H9 (cell line): ENCODE results near the gene SETD5. TPM values are rescaled to one million over a fixed set of nuclear protein-coding genes. Genes with fewer than 3 reads are reported as not detected.

Source experiments
- DNase-seq: peaks from one replicate; pipeline ENCODE4 v3.0.0-alpha.2; 2017
- H2AFZ ChIP-seq: one replicate; pipeline ENCODE4 v1.6.1; 2013; ENCODE audit warnings: mild to moderate bottlenecking, low read length, control low read depth, moderate library complexity
- H2AK5ac ChIP-seq: 2 replicates; pipeline ENCODE4 v1.6.1; 2013; ENCODE audit warnings: low read length, control low read depth, mixed read lengths; ENCODE audit not compliant: insufficient read length
- H2BK120ac ChIP-seq: one replicate; pipeline ENCODE4 v1.6.1; 2013; ENCODE audit warnings: low read depth, mild to moderate bottlenecking, low read length, control low read depth, inconsistent platforms; ENCODE audit not compliant: poor library complexity, severe bottlenecking
- H2BK12ac ChIP-seq: 2 replicates; pipeline ENCODE4 v1.6.1; 2013; ENCODE audit warnings: low read length, control low read depth, mixed read lengths, low read depth; ENCODE audit not compliant: insufficient read length
- H2BK15ac ChIP-seq: 2 replicates; pipeline ENCODE4 v1.6.1; 2013; ENCODE audit warnings: low read depth, low read length, control low read depth
- H2BK20ac ChIP-seq: one replicate; pipeline ENCODE4 v1.6.1; 2013; ENCODE audit warnings: low read depth, mild to moderate bottlenecking, low read length, control low read depth, inconsistent platforms; ENCODE audit not compliant: poor library complexity, severe bottlenecking
- H2BK5ac ChIP-seq: 2 replicates; pipeline ENCODE4 v1.6.1; 2013; ENCODE audit warnings: low read length, control low read depth, mixed read lengths; ENCODE audit not compliant: insufficient read length
- H3K14ac ChIP-seq: 2 replicates; pipeline ENCODE4 v1.6.1; 2013; ENCODE audit warnings: low read length, control low read depth; ENCODE audit not compliant: insufficient read depth
- H3K18ac ChIP-seq: 2 replicates; pipeline ENCODE4 v1.6.1; 2013; ENCODE audit warnings: low read depth, mild to moderate bottlenecking, mixed read lengths, low read length, control low read depth; ENCODE audit not compliant: insufficient read length
- H3K23ac ChIP-seq: 2 replicates; pipeline ENCODE4 v1.6.1; 2013; ENCODE audit warnings: low read length, control low read depth, mixed read lengths, low read depth; ENCODE audit not compliant: insufficient read length
- H3K23me2 ChIP-seq: 2 replicates; pipeline ENCODE4 v1.6.1; 2013; ENCODE audit warnings: low read depth, mild to moderate bottlenecking, mixed read lengths, low read length, control low read depth; ENCODE audit not compliant: insufficient read length, poor library complexity, severe bottlenecking
- H3K27ac ChIP-seq: 2 replicates; pipeline ENCODE4 v1.5.1; 2013; ENCODE audit warnings: low read length, control low read depth, mixed read lengths, low read depth; ENCODE audit not compliant: insufficient read length
- H3K27me3 ChIP-seq: 2 replicates; pipeline ENCODE4 v1.6.1; 2013; ENCODE audit warnings: low read length, control low read depth, inconsistent platforms; ENCODE audit not compliant: insufficient read depth
- H3K4ac ChIP-seq: 2 replicates; pipeline ENCODE4 v1.6.1; 2013; ENCODE audit warnings: low read depth, mild to moderate bottlenecking, control low read depth, inconsistent platforms, low read length, moderate library complexity
- H3K4me1 ChIP-seq: 2 replicates; pipeline ENCODE4 v1.6.1; 2013; ENCODE audit warnings: low read length, control low read depth, inconsistent platforms; ENCODE audit not compliant: insufficient read depth
- H3K4me2 ChIP-seq: 2 replicates; pipeline ENCODE4 v1.6.1; 2013; ENCODE audit warnings: low read length, control low read depth, mixed read lengths; ENCODE audit not compliant: insufficient read length, insufficient read depth
- H3K56ac ChIP-seq: 2 replicates; pipeline ENCODE4 v1.6.1; 2013; ENCODE audit warnings: low read depth, mild to moderate bottlenecking, mixed read lengths, low read length, control low read depth; ENCODE audit not compliant: insufficient read length
- H3K79me1 ChIP-seq: 2 replicates; pipeline ENCODE4 v1.6.1; 2013; ENCODE audit warnings: low read depth, mild to moderate bottlenecking, moderate library complexity, low read length, control low read depth, inconsistent platforms; ENCODE audit not compliant: insufficient read depth, poor library complexity, severe bottlenecking
- H3K79me2 ChIP-seq: 2 replicates; pipeline ENCODE4 v1.6.1; 2013; ENCODE audit warnings: low read length, control low read depth, inconsistent platforms; ENCODE audit not compliant: insufficient read depth
- H3K9ac ChIP-seq: 2 replicates; pipeline ENCODE4 v1.6.1; 2013; ENCODE audit warnings: low read length, control low read depth, mixed read lengths; ENCODE audit not compliant: insufficient read length; ENCODE audit errors: extremely low read depth
- H3K9me3 ChIP-seq: one replicate; pipeline ENCODE4 v1.6.1; 2013; ENCODE audit warnings: low read depth, low read length, inconsistent platforms; ENCODE audit not compliant: control insufficient read depth
- H3T11ph ChIP-seq: one replicate; pipeline ENCODE4 v1.6.1; 2013; ENCODE audit warnings: mild to moderate bottlenecking, low read length, control low read depth, inconsistent platforms
- H4K20me1 ChIP-seq: one replicate; pipeline ENCODE4 v1.6.1; 2013; ENCODE audit not compliant: control insufficient read depth, insufficient read length, insufficient read depth
- H4K5ac ChIP-seq: 2 replicates; pipeline ENCODE4 v1.6.1; 2013; ENCODE audit warnings: low read depth, mild to moderate bottlenecking, mixed read lengths, low read length, control low read depth; ENCODE audit not compliant: insufficient read length
- H4K8ac ChIP-seq: replicated peaks from 2 replicates; pipeline ENCODE4 v1.6.1; 2013; ENCODE audit warnings: low read length, control low read depth, mixed read lengths, low read depth; ENCODE audit not compliant: insufficient read length
- H4K91ac ChIP-seq: 2 replicates; pipeline ENCODE4 v1.6.1; 2013; ENCODE audit warnings: low read depth, mild to moderate bottlenecking, moderate library complexity, mixed read lengths, low read length, control low read depth; ENCODE audit not compliant: insufficient read length
- H3K27ac Mint-ChIP-seq, 3 experiments: 2 replicates in 2 of 3; 3 replicates in 1 of 3; pipeline ENCODE4 v1.8.0; 2020 to 2021; ENCODE audit warnings: mixed read lengths in 3 of 3, mild to moderate bottlenecking in 1 of 3, moderate library complexity in 1 of 3
- H3K27me3 Mint-ChIP-seq: 2 replicates; pipeline ENCODE4 v1.8.0; 2021; ENCODE audit warnings: low read depth, mild to moderate bottlenecking, moderate library complexity, mixed read lengths
- H3K36me3 Mint-ChIP-seq, 3 experiments: 2 replicates in 2 of 3; 3 replicates in 1 of 3; pipeline ENCODE4 v1.8.0; 2020 to 2021; ENCODE audit warnings: low read depth in 3 of 3, mixed read lengths in 3 of 3; ENCODE audit not compliant: insufficient read depth in 1 of 3
- H3K4me1 Mint-ChIP-seq, 2 experiments: 2 replicates each; pipeline ENCODE4 v1.8.0; 2020; ENCODE audit warnings: mixed read lengths in 2 of 2
- H3K4me3 Mint-ChIP-seq, 2 experiments: 2 replicates in 1 of 2; 3 replicates in 1 of 2; pipeline ENCODE4 v1.8.0; 2020 to 2021; ENCODE audit warnings: mild to moderate bottlenecking in 2 of 2, mixed read lengths in 2 of 2, moderate library complexity in 1 of 2
- H3K9me3 Mint-ChIP-seq, 2 experiments: 2 replicates in 1 of 2; 3 replicates in 1 of 2; pipeline ENCODE4 v1.8.0; 2020; ENCODE audit warnings: mild to moderate bottlenecking in 2 of 2, mixed read lengths in 2 of 2, moderate library complexity in 1 of 2
- WGBS: extraction: QIAGEN DNeasy Blood & Tissue Kit; methylation state at CpG from one replicate; pipeline ENCODE4 v1.1.7; 2013; ENCODE audit warnings: missing lambda C conversion rate, low lambda C conversion rate, mixed read lengths; ENCODE audit not compliant: insufficient read length; ENCODE audit errors: extremely low coverage; 5-methylcytosine and 5-hydroxymethylcytosine counted together
- total RNA-seq: library from RNA; stranded (reverse); gene quantifications from 2 replicates; pipeline ENCODE4 v1.2.1, GENCODE V29; 2021
- TF ChIP-seq, protein P1 (sequence below): fragments of 200-600 bp; sonication (generic); conservative IDR thresholded peaks from 3 replicates; pipeline ENCODE4 v1.8.0; 2021; ENCODE audit warnings: antibody characterized with exemption, mild to moderate bottlenecking

SETD5 gene
- total RNA-seq, 1 experiment from 2014 or later: 207 TPM

DNA sequence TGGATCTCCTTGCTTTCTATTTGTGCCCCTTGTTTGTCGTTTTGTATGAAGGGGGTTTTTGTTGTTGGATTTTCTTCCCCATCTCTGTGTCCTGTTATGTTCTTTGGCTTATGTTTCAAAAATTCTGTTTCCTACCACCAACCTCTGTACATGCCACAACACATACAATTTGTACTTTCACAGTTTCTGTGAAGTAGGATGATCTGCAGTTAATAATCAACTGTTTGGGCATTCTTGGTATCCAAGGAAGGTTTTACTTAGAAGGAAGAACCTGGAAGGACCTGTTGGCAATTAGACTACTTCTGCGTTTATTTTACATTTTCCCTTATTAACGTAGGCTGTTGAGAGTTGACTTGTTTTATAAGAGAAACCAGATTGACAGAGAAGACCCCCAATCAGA is 8.3 kb downstream of the SETD5 start:
- no peaks in the 10 kb centered on the region for H3K9me3 ChIP-seq
- H4K5ac ChIP-seq: no peak overlapping the region
- H3K79me1 ChIP-seq: no peaks in the 10 kb centered on the region
- Mint-ChIP-seq H3K9me3 (peaks cover 0 to 6% of the 10 kb centered on the region in 2 experiments; a peak in 3 of 5 replicates), H3K27ac (peak overlapping the region in 1 of 3 experiments; percentile 39; a peak in 4 of 7 replicates), H3K4me1 (peaks cover 54 to 70% of the 10 kb centered on the region in 2 experiments), H3K4me3 (peak overlapping the region in 1 of 2 experiments; percentile 22; a peak in 1 of 5 replicates), H3K36me3 (peaks cover 4 to 17% (median 16%) of the 10 kb centered on the region in 3 experiments; a peak in 5 of 7 replicates), H3K27me3 (no peaks in the 10 kb centered on the region)
- H4K8ac ChIP-seq: no peak overlapping the region
- peaks cover 2% of the 10 kb centered on the region for H4K20me1 ChIP-seq
- TF ChIP-seq, protein P1, sequence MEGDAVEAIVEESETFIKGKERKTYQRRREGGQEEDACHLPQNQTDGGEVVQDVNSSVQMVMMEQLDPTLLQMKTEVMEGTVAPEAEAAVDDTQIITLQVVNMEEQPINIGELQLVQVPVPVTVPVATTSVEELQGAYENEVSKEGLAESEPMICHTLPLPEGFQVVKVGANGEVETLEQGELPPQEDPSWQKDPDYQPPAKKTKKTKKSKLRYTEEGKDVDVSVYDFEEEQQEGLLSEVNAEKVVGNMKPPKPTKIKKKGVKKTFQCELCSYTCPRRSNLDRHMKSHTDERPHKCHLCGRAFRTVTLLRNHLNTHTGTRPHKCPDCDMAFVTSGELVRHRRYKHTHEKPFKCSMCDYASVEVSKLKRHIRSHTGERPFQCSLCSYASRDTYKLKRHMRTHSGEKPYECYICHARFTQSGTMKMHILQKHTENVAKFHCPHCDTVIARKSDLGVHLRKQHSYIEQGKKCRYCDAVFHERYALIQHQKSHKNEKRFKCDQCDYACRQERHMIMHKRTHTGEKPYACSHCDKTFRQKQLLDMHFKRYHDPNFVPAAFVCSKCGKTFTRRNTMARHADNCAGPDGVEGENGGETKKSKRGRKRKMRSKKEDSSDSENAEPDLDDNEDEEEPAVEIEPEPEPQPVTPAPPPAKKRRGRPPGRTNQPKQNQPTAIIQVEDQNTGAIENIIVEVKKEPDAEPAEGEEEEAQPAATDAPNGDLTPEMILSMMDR: no peak
- H3K23ac ChIP-seq: peak overlapping the region; percentile 62
- H3K14ac ChIP-seq: no peak overlapping the region
- H3K27me3 ChIP-seq: no peaks in the 10 kb centered on the region
- no peak overlapping the region for H3K4me2 ChIP-seq
- no peak overlapping the region for H3K27ac ChIP-seq
- H3K23me2 ChIP-seq: peaks cover 6% of the 10 kb centered on the region
- no peak overlapping the region for H2BK12ac ChIP-seq
- no peak overlapping the region for H3K9ac ChIP-seq
- no peak overlapping the region for H2AFZ ChIP-seq
- no peak overlapping the region for H4K91ac ChIP-seq
- no peak for DNase-seq
- no peak overlapping the region for H3K4ac ChIP-seq
- peaks cover 77% of the 10 kb centered on the region for H3K79me2 ChIP-seq
- no peak overlapping the region for H3T11ph ChIP-seq
- H2BK15ac ChIP-seq: no peak overlapping the region
- no peak overlapping the region for H2BK20ac ChIP-seq
- WGBS: no CpG with 5 or more reads among the region's 3 CpGs
- peaks cover 1% of the 10 kb centered on the region for H3K4me1 ChIP-seq
- no peak overlapping the region for H3K56ac ChIP-seq
- no peak overlapping the region for H2BK120ac ChIP-seq
- H2AK5ac ChIP-seq: no peak overlapping the region
- H2BK5ac ChIP-seq: no peak overlapping the region
- H3K18ac ChIP-seq: no peak overlapping the region
